PC-3 (cell line): ENCODE data around the gene COMMD2. TPM values are rescaled to one million over a fixed set of nuclear protein-coding genes. Genes with fewer than 3 reads are reported as not detected.

ENCODE experiments used
- ATAC-seq: fragments of 200-7000 bp; cut with Tn5 transposase; 2 replicates; pipeline ENCODE4 v1.9.1; 2020; ENCODE audit warnings: mild to moderate bottlenecking, moderate library complexity
- BruUV-seq: library from RNA; stranded (reverse); fragments of 400-500 nt; replicated peaks from 2 replicates; lab custom pipeline; 2021; lab: Mats Ljungman, UMichigan
- CTCF ChIA-PET: fragments of 300-600 bp; sonication (Branson Sonifier 250); formaldehyde crosslinking; loops from one replicate; lab custom pipeline; 2022; ENCODE audit warnings: antibody characterized with exemption; lab: Charles Lee
- POLR2A ChIA-PET: fragments of 300-600 bp; sonication (Branson Sonifier 250); formaldehyde crosslinking; loops from one replicate; lab custom pipeline; 2022; ENCODE audit warnings: antibody characterized with exemption; ENCODE audit not compliant: unreplicated experiment; lab: Charles Lee
- DNase-seq: peaks from one replicate; pipeline ENCODE4 v3.0.0-alpha.2; 2015
- H2AFZ ChIP-seq: fragments of 300-600 bp; sonication (generic); 2 replicates; pipeline ENCODE4 v1.6.0; 2016; ENCODE audit warnings: antibody characterized with exemption, low read length
- H3F3A ChIP-seq: fragments of 300-600 bp; sonication (generic); one replicate; pipeline ENCODE4 v1.6.0; 2017; ENCODE audit warnings: antibody characterized with exemption, low read length, control low read depth, mild to moderate bottlenecking; ENCODE audit not compliant: unreplicated experiment
- H3K27ac ChIP-seq: fragments of 300-600 bp; sonication (generic); 2 replicates; pipeline ENCODE4 v1.5.1; 2016; ENCODE audit warnings: mild to moderate bottlenecking, low read length
- H3K27me3 ChIP-seq: fragments of 300-600 bp; sonication (generic); 2 replicates; pipeline ENCODE4 v1.6.1; 2016; ENCODE audit warnings: low read length, mixed read lengths
- H3K36me3 ChIP-seq: fragments of 300-600 bp; sonication (generic); 2 replicates; pipeline ENCODE4 v1.6.1; 2016; ENCODE audit warnings: low read depth, mixed run types, low read length, mixed read lengths
- H3K4me1 ChIP-seq: fragments of 300-600 bp; sonication (generic); 2 replicates; pipeline ENCODE4 v1.5.1; 2016; ENCODE audit warnings: low read length; ENCODE audit not compliant: insufficient read depth
- H3K4me2 ChIP-seq: fragments of 300-600 bp; sonication (generic); 2 replicates; pipeline ENCODE4 v1.6.0; 2016; ENCODE audit warnings: low read length
- H3K4me3 ChIP-seq: fragments of 300-600 bp; sonication (generic); 2 replicates; pipeline ENCODE4 v1.5.1; 2016; ENCODE audit warnings: mild to moderate bottlenecking, low read length, mixed read lengths
- H3K79me2 ChIP-seq: fragments of 300-600 bp; sonication (generic); 2 replicates; pipeline ENCODE4 v1.6.1; 2017; ENCODE audit warnings: low read length, mixed read lengths
- H3K9ac ChIP-seq: fragments of 300-600 bp; sonication (generic); 2 replicates; pipeline ENCODE4 v1.6.0; 2016; ENCODE audit warnings: mild to moderate bottlenecking, low read length
- H3K9me2 ChIP-seq: fragments of 300-600 bp; sonication (generic); replicated peaks from 2 replicates; pipeline ENCODE4 v1.6.1; 2016; ENCODE audit warnings: mixed run types, low read length, mixed read lengths
- H3K9me3 ChIP-seq: fragments of 300-600 bp; sonication (generic); 2 replicates; pipeline ENCODE4 v1.6.1; 2016; ENCODE audit warnings: low read length, mixed read lengths
- H4K20me1 ChIP-seq: fragments of 300-600 bp; sonication (generic); 2 replicates; pipeline ENCODE4 v1.6.1; 2016; ENCODE audit warnings: low read length, mixed read lengths
- EZH2 ChIP-seq: fragments of 300-600 bp; sonication (generic); IDR thresholded peaks from one replicate; pipeline ENCODE4 v1.6.1; 2017; ENCODE audit warnings: antibody characterized with exemption, mild to moderate bottlenecking, low read length; ENCODE audit not compliant: unreplicated experiment
- EZH2phosphoT487 ChIP-seq: fragments of 300-600 bp; sonication (generic); IDR thresholded peaks from 2 replicates; pipeline ENCODE4 v1.6.1; 2018; ENCODE audit warnings: mild to moderate bottlenecking, antibody characterized with exemption, low read length, borderline replicate concordance
- intact Hi-C: fragments of 100-400 bp; cut with micrococcal nuclease; formaldehyde crosslinking; loops from 2 replicates; pipeline ENCODE4 v1.9.0; 2023
- total RNA-seq: library from RNA; depleted of rRNA; stranded (reverse); fragments of >200 nt; gene quantifications from 2 replicates; pipeline ENCODE4 v1.2.3, GENCODE V29; 2014
- TF ChIP-seq, protein P1 (sequence below): fragments of 300-600 bp; sonication (generic); conservative IDR thresholded peaks from 2 replicates; pipeline ENCODE4 v1.5.1; 2017; ENCODE audit warnings: antibody characterized with exemption, low read depth, mild to moderate bottlenecking, low read length

The COMMD2 gene
- total RNA-seq, 1 experiment from 2014 or later: 24.8 TPM

- no peaks in the 10 kb centered on the region for H3K4me1 ChIP-seq
- no peaks in the 10 kb centered on the region for H3K9me3 ChIP-seq
- ATAC-seq: no peak
- DNase-seq: no peak
- H4K20me1 ChIP-seq: no peaks in the 10 kb centered on the region
- intact Hi-C loops: no loop called here
- no peak overlapping the region for H3K9ac ChIP-seq
- BruUV-seq: no TSS peak
- 0 out of 2 replicates have a peak, but pooled peaks cover 4% of the 10 kb centered on the region for H3K27me3 ChIP-seq
- H3K79me2 ChIP-seq: no peaks in the 10 kb centered on the region
- H2AFZ ChIP-seq: no peak overlapping the region
- CTCF ChIA-PET: interaction anchor here (0.7 kb wide), 1 partner anchor 79 kb away, joined by 5 read pairs; no protein-coding TSS in a partner anchor
- H3K27ac ChIP-seq: no peak overlapping the region
- TF ChIP-seq, protein P1, sequence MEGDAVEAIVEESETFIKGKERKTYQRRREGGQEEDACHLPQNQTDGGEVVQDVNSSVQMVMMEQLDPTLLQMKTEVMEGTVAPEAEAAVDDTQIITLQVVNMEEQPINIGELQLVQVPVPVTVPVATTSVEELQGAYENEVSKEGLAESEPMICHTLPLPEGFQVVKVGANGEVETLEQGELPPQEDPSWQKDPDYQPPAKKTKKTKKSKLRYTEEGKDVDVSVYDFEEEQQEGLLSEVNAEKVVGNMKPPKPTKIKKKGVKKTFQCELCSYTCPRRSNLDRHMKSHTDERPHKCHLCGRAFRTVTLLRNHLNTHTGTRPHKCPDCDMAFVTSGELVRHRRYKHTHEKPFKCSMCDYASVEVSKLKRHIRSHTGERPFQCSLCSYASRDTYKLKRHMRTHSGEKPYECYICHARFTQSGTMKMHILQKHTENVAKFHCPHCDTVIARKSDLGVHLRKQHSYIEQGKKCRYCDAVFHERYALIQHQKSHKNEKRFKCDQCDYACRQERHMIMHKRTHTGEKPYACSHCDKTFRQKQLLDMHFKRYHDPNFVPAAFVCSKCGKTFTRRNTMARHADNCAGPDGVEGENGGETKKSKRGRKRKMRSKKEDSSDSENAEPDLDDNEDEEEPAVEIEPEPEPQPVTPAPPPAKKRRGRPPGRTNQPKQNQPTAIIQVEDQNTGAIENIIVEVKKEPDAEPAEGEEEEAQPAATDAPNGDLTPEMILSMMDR: no peak
- no peak for TF ChIP-seq EZH2
- TF ChIP-seq EZH2phosphoT487: no peak
- no peaks in the 10 kb centered on the region for H3K9me2 ChIP-seq
- H3F3A ChIP-seq: no peaks in the 10 kb centered on the region
- POLR2A ChIA-PET: no interaction called here
- no peak overlapping the region for H3K4me3 ChIP-seq
- H3K4me2 ChIP-seq: no peak overlapping the region
- H3K36me3 ChIP-seq: no peaks in the 10 kb centered on the region
Measured at GRCh38 chr3:149764302-149764701, 12.0 kb upstream of the COMMD2 start.

DNA sequence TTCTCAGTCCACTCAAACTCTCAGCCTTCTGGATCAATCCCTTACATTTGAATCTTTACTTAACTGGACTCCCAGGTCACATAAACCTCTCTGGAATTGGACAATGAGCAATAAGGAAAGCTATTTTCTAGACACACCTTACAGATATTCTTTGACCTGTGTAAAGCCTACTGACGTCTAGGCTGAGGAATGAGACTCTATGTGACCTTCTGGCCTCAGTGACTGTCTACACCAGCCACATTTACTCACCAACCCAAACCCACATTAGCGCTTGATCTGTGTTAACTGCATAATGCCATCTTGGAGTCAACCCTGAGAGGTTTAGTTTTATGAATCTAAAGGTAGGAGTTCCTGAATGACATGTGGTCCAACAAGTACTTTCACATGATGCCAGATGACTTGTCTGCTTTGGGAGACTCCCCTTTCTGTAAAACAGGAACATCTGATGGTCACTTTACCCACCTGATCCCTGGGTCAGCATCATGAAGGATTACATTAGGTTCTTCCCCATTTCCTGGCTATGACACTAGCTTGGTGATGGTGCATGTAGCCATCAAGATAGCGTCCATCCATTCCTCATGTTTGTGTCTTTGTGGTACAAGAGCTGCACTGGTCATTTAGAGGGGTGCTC, 11.4 kb upstream of the COMMD2 start:
- peak; percentile 22 for DNase-seq
- peak; percentile 24 for ATAC-seq
- POLR2A ChIA-PET: interaction anchor here (0.5 kb wide), 1 partner anchor 315 kb away, joined by 3 read pairs; no protein-coding TSS in a partner anchor
- Histone ChIP-seq H3K27ac (no peak overlapping the region), H3K36me3 (no peaks in the 10 kb centered on the region), H3F3A (no peaks in the 10 kb centered on the region), H3K4me1 (no peaks in the 10 kb centered on the region), H3K79me2 (no peaks in the 10 kb centered on the region), H3K9me3 (no peaks in the 10 kb centered on the region), H3K27me3 (0 out of 2 replicates have a peak, but pooled peaks cover 4% of the 10 kb centered on the region), H2AFZ (no peak overlapping the region), H3K4me3 (no peak overlapping the region), H4K20me1 (no peaks in the 10 kb centered on the region), H3K9ac (no peak overlapping the region), H3K9me2 (no peaks in the 10 kb centered on the region), H3K4me2 (no peak overlapping the region)
- intact Hi-C loops: no loop called here
- TF ChIP-seq, protein P1: no peak
- TF ChIP-seq EZH2: no peak
- TF ChIP-seq EZH2phosphoT487: no peak
- CTCF ChIA-PET: interaction anchor here (0.5 to 0.6 kb wide), 2 partner anchors 8 to 53 kb away, joined by 3 to 8 read pairs; no protein-coding TSS in a partner anchor
- BruUV-seq: no TSS peak

DNA sequence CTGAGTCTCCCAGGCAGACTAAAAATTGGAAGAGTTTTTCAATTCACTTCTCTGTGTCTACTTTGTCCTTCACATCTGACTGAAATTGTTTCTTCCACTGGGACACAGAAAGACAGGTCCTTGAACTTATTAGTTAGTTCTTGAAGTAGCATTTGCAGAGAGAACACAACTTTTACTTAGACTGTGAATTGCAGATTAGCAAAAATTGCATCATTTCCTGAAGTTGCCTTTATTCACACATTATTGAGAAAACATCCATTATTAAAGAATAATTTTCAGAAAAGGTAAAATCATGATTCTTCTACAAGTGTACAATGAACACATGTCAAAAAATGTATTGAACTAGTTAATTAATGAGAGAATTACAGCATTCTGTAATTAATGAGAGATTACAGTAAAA, 1.4 kb upstream of the COMMD2 start:
- H3K9ac ChIP-seq: no peak overlapping the region
- H3F3A ChIP-seq: no peaks in the 10 kb centered on the region
- no peak overlapping the region for H2AFZ ChIP-seq
- H3K4me1 ChIP-seq: peaks cover 23% of the 10 kb centered on the region
- no TSS peak for BruUV-seq
- no peak overlapping the region for H3K4me3 ChIP-seq
- TF ChIP-seq, protein P1: no peak
- no peak for TF ChIP-seq EZH2phosphoT487
- TF ChIP-seq EZH2: no peak
- peaks cover 5% of the 10 kb centered on the region; the same call in 1 of the 2 replicates for H3K36me3 ChIP-seq
- no peaks in the 10 kb centered on the region for H3K9me2 ChIP-seq
- peaks cover 28% of the 10 kb centered on the region for H3K79me2 ChIP-seq
- DNase-seq (no peak), ATAC-seq (no peak)
- no peaks in the 10 kb centered on the region for H4K20me1 ChIP-seq
- H3K27me3 ChIP-seq: no peaks in the 10 kb centered on the region
- no peak overlapping the region for H3K27ac ChIP-seq
- no peak overlapping the region for H3K4me2 ChIP-seq
- CTCF ChIA-PET: no interaction called here
- no peaks in the 10 kb centered on the region for H3K9me3 ChIP-seq
- intact Hi-C loops: loop anchor here (5.0 kb wide), 1 partner anchor 186 kb away; no protein-coding TSS in a partner anchor
- POLR2A ChIA-PET: no interaction called here
